ENCODE data around the gene EIF4A2.

EIF4A2 gene

GRCh38 chr3:186757686-186758220 lies 25.6 kb upstream of the EIF4A2 start:
- Histone ChIP-seq H2AFZ (ENCODE audit: low read length) (no peak overlapping the region), H3K9me3 (ENCODE audit: low read length) (no peaks in the 10 kb centered on the region), H3K27ac (ENCODE audit: low read depth, low read length, poor library complexity, severe bottlenecking) (no peak overlapping the region), H3K27me3 (ENCODE audit: insufficient read depth, low read length) (no peaks in the 10 kb centered on the region), H3K9me2 (ENCODE audit: low read depth, low read length) (no peaks in the 10 kb centered on the region), H3K36me3 (ENCODE audit: insufficient read depth, low read length) (no peaks in the 10 kb centered on the region), H3F3A (ENCODE audit: insufficient read depth, low read length) (no peaks in the 10 kb centered on the region), H3K9ac (ENCODE audit: low read length) (no peak overlapping the region), H4K20me1 (ENCODE audit: insufficient read depth, low read length) (no peaks in the 10 kb centered on the region), H3K4me3 (ENCODE audit: low read depth, low read length, poor library complexity, severe bottlenecking) (no peak overlapping the region), H3K4me2 (ENCODE audit: low read length) (no peak overlapping the region), H3K79me2 (ENCODE audit: insufficient read depth, low read length) (no peaks in the 10 kb centered on the region), H3K4me1 (ENCODE audit: insufficient read depth, low read length, severe bottlenecking) (no peaks in the 10 kb centered on the region)
- no peak for TF ChIP-seq EZH2 (IDR thresholded peaks at IDR 0.05; ENCODE audit: borderline replicate concordance, low read length)
- no peak for TF ChIP-seq CTCF (IDR thresholded peaks at IDR 0.05; ENCODE audit: low read length)

GRCh38 chr3:186759231-186759930 lies 24.0 kb upstream of the EIF4A2 start:
- no peaks in the 10 kb centered on the region for H3K27me3 ChIP-seq (ENCODE audit: insufficient read depth, low read length)
- no peak overlapping the region for H3K9ac ChIP-seq (ENCODE audit: low read length)
- H3K4me3 ChIP-seq (ENCODE audit: low read depth, low read length, poor library complexity, severe bottlenecking): no peak overlapping the region
- no peak overlapping the region for H3K27ac ChIP-seq (ENCODE audit: low read depth, low read length, poor library complexity, severe bottlenecking)
- H3K36me3 ChIP-seq (ENCODE audit: insufficient read depth, low read length): no peaks in the 10 kb centered on the region
- H3K9me3 ChIP-seq (ENCODE audit: low read length): no peaks in the 10 kb centered on the region
- no peaks in the 10 kb centered on the region for H3K9me2 ChIP-seq (ENCODE audit: low read depth, low read length)
- no peaks in the 10 kb centered on the region for H4K20me1 ChIP-seq (ENCODE audit: insufficient read depth, low read length)
- no peak overlapping the region for H3K4me2 ChIP-seq (ENCODE audit: low read length)
- no peak for TF ChIP-seq CTCF (IDR thresholded peaks at IDR 0.05; ENCODE audit: low read length)
- TF ChIP-seq EZH2 (IDR thresholded peaks at IDR 0.05; ENCODE audit: borderline replicate concordance, low read length): no peak
- no peaks in the 10 kb centered on the region for H3K4me1 ChIP-seq (ENCODE audit: insufficient read depth, low read length, severe bottlenecking)
- H2AFZ ChIP-seq (ENCODE audit: low read length): no peak overlapping the region
- H3F3A ChIP-seq (ENCODE audit: insufficient read depth, low read length): no peaks in the 10 kb centered on the region
- no peaks in the 10 kb centered on the region for H3K79me2 ChIP-seq (ENCODE audit: insufficient read depth, low read length)

- Histone ChIP-seq H3K4me2 (ENCODE audit: low read length) (no peak overlapping the region), H2AFZ (ENCODE audit: low read length) (no peak overlapping the region), H3K9me3 (ENCODE audit: low read length) (no peaks in the 10 kb centered on the region), H3K36me3 (ENCODE audit: insufficient read depth, low read length) (no peaks in the 10 kb centered on the region), H3F3A (ENCODE audit: insufficient read depth, low read length) (no peaks in the 10 kb centered on the region), H4K20me1 (ENCODE audit: insufficient read depth, low read length) (no peaks in the 10 kb centered on the region), H3K9me2 (ENCODE audit: low read depth, low read length) (no peaks in the 10 kb centered on the region), H3K27me3 (ENCODE audit: insufficient read depth, low read length) (no peaks in the 10 kb centered on the region), H3K27ac (ENCODE audit: low read depth, low read length, poor library complexity, severe bottlenecking) (no peak overlapping the region), H3K4me3 (ENCODE audit: low read depth, low read length, poor library complexity, severe bottlenecking) (no peak overlapping the region), H3K79me2 (ENCODE audit: insufficient read depth, low read length) (no peaks in the 10 kb centered on the region), H3K9ac (ENCODE audit: low read length) (no peak overlapping the region), H3K4me1 (ENCODE audit: insufficient read depth, low read length, severe bottlenecking) (no peaks in the 10 kb centered on the region)
- TF ChIP-seq CTCF (IDR thresholded peaks at IDR 0.05; ENCODE audit: low read length): no peak
These were observed 23.1 kb upstream of the EIF4A2 start for GRCh38 chr3:186760141-186760833.
